Activated CD4-positive, CD25-positive, alpha-beta regulatory T cell treated with anti-CD3 and anti-CD28 coated beads, Interleukin-2, amount 50 U/mL, for 24 hours (primary cell): ENCODE data around the gene XPO5.
"Not testable (repeated sequence)": the region's sequence is repeated elsewhere in the genome, so short reads cannot be mapped to it uniquely, and the experiment has no call there.

Experiments
- ATAC-seq, 2 donors: fragments of 150-1000 bp; cut with Tn5 transposase; one replicate each; pipeline ENCODE4 v1.10.0; 2021; ENCODE audit warnings: mild to moderate bottlenecking in 1 of 2, moderate library complexity in 1 of 2

XPO5 gene

DNA sequence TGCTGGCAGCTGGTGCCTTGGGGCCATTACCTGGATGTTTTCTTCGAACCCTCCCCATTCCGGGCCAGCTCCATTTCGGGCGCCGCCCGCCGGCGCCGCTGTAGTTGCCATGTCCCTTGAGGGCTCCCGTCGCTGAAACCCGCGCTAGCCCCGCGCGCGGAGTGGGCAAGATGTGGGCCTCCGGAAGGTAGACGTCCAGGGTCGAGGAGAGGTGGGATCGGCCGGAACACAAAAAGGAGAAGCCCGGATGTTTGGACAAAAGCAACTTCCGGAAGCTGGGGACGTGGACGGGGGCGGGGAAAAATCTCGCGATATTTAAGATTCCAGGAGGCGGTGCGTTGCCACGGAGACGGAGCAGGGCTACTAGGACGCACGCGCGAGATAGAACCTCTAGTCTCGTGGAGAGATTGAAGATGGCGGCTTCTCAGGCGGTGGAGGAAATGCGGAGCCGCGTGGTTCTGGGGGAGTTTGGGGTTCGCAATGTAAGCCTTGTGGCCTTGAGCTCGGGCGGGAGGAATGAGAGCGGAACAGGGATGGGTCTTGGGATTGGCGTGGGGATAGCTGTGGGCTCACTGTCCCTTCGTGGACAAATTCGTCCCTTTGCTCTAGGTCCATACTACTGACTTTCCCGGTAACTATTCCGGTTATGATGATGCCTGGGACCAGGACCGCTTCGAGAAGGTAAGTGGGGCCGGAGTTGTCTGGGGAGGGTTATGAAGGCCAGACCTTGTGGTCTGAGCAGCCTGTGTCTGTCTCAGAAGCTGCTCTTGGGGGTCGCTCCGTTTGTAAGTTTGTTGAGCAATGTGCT lies 58.9 kb downstream of the XPO5 start, which contains the start of the genes POLR1C and YIPF3:
POLR1C (plus strand) TSS at position 393 of the 808 bp plus-strand sequence; CDS start at position 414, 21 bp downstream.
YIPF3 (minus strand) TSS at position 230 of the 808 bp plus-strand sequence; CDS start at position 111, 119 bp downstream.
- peak; percentile 90 to 91 for ATAC-seq

DNA sequence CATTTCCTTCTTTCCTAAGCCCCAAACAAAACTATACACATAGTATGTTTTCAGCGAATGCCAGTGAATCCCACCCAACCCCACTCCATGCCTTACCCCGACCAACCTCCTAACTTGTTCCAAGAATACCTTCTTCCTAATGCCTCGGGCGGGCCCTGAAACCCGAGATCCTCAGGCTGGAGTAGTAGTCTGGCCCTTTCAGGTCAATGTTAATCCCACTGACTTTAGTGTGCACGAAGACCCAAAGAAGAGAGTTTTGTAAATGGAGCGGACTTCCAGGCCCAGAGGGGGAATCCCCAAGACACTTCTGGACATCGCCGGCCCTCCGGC lies 59.5 kb downstream of the XPO5 start:
- ATAC-seq = no peak

DNA sequence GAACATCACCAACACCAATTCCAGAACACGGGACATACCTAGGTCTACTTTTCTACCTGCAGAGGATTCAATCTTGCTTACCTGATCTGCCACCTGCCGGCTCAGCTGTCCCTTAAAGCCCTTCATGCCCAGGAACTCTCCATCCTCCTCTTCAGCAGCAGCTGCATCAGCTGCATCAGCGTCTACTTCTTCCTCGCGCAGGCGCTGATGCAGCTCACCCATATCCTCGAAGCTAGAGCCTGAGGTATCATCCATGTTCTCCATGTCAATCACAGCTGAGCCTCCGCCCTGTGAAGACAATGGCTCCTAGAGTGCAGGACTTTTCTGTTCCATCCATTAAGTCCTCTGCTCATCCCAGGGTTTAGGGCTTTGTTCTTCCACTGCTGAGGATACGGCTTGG lies 60.0 kb downstream of the XPO5 start:
- ATAC-seq = no peak

DNA sequence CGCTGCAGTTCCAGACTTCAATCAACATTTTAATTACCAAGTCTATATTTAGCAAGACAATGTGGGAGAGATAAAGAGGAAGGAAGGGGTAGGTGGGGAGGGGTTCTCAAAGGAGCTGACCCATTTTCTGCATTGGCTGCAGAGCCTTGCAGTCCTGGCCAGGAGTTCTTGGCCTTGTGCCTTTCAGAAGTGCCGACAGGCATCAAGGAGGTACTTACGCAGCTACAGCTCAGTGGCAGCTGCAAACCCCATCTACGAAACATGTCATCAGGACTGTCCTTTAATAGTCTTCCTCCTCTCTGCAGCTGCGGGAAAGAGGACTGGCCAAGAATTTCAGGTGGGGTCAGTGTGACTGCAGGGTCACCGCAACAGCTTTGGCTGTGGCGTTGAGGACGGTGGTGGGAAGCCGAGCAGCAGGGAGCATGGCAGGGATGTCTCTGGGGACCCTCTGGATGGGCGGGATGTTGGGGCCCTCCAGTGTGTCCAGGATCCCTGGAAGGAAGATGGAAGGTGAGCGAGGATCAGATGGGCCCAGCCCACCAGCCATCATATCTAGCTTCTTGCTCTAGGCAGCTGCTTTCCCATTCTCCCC lies 63.9 kb downstream of the XPO5 start:
- ATAC-seq = no peak

DNA sequence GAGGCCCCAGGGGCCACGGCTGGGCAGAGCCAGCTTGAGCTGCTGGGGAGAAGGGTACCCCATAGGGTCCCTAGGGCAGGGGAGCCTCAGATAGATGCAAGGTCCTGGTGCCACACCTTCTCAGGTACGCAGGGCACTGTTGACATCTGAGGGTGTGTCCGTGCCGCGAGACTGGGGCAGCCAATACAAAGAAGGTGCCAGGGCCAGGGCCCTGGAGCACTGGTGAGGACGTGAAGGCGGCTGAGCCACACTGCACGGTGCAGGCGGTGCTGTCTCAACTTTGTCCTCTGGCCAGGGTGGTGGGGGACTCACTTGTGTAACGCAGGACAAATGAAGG lies 65.0 kb downstream of the XPO5 start:
- no peak for ATAC-seq

DNA sequence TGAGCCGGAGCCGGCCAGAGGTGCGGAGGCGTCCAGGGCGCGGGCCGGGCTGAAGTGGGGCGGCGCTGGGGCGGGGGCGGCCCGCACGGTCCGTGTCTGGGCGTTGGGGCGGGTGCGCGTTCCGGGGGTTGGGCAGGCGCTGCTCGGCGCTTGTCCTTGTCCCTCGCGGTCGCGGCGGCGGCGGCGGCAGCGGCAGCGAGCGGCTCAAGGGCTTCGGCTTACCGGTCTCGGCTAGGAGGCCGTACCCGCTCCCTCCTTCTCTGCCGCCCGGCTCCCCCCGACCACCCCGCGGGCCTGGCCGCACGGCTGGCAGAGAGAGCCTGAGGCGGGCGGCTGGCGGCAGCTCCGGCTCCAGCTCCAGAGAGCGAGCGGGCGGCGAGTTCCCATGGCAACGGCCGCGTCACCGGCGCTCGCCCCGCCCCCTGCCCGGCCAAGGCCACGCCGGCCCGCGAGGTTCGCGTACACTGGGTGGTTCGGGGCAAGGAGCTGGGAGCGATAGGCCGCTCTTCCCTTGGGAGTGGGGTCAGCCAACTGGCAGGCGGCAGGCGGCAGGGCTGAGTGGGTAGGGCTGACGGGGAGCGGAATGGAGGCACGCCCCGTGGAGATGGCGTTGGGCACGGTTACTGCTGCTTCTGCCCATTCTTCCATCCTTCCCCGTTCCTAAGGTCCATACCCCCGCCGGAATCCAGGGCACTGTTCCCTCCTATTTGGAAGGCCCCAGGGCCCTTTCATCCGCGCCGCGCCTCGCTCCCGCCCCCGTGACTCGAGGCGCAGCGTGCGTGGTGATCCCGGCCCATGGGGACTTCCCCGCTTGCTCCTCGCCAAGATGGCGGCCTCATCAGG lies 65.6 kb downstream of the XPO5 start, which contains the start of gene LRRC73:
LRRC73 (minus strand) TSS at position 363 of the 843 bp plus-strand sequence. CDS start 561 bp downstream, outside the sequence.
- ATAC-seq = peak; percentile 79 to 82

DNA sequence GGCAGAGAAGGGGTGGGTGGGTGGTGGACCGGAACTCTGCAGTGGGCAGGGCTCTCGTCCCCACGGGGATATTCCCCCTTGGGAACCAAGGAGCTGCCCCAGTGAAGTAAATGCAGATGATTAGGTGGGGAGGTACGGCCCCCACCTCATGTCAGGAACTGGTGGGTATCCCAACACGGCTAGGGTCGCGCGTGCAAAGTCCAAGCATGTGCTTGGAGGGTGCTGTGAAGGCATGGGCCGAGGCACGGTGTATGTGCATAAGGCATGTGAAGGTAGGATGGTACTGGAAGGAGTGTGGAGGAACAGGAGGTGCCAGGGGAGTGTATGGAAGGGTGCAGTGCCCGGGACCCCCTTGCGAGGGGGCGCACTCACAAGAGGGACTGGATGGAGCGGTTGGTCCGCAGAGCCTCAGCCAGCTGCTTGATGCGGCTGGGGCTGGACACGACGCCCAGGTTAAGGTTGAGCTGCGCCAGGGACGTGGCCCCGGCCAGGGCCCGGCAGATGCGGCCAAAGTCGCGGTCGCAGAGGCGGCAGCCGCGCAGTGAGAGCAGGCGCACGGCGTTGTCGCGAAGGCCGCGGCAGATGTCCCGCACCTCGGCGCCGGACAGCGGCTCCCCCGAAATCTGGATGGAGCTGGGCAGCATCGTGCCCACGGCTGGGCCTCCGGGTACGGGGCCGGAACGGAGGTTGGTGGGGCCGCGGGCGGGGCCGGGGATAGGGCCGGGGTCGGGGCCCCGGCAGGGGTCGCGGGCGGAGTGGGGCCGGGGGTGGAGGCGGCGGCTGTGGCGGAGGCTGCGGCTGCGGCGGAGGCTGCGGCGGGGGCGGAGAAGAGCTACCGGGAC lies 66.5 kb downstream of the XPO5 start:
- ATAC-seq = peak in 1 of 2 donors; percentile 3

DNA sequence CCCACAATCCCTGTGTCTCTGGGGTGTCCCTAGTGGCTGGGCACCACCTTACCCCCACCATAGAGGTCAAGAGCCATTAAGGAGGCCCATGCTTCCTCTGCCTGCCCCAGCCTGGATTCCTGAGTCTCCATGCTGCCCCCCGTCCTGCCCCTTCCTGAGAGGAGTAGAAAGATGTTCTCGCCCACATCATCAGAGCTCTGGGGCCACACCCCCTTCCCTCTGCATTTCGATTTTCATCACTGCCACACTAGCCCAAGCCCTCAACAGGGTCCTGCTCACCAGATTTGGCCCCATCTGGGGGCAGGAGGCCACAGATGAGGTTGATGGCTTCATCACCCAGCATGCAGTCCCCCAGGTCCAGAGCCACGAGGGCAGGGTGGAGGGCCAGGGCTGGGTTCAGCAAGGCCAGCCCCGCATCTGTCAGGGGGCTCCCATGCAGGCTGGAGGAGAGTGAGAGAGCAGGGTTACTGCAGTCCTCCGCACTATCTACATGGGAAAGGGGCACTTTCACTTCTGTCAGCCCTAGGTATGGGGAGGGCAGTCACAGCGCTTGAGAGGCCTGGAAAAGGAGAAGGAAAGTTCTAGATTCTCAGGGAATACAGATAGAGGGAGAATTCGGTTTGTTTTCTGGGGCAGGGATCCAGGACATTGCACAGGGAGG lies 67.2 kb downstream of the XPO5 start:
- ATAC-seq = no peak

DNA sequence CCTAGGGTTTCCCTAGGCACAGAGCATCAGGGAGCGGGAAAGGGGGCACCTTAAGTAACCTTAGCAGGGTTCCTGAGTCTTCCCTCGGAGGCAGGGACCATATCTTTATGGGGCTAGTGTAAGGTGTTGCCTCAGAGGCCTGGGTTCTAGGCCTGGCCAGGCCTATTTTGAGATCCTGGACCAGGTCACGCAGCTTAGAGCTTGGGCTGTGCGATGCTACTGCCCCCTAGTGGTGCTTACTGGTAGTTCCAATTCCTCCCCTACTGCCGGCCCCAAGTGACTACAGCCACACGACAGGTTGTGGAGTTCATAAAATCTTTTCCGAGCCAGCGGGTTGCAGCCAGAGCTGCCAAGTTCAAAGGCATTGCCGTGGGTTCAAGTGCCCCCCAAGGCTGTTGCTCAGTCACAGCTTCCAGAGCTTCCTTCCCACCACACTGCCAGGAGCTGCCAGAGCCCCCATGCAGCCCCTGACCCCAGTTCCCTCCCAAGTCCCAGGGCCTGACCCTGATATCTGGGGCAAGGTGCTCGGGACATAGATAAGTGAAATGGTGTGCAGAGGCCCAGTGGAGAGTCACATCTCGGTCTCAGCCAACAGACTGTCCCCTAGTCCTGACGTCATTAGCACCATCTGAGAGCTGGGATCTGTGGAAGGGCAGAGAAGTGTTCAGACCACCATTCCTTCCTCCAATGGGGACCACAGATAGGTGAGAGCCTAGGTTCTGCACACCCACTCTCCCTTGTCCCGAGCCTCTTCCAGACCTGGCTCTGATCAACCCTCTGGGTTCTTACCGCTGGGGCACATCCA lies 69.0 kb downstream of the XPO5 start:
- peak; percentile 65 to 72 for ATAC-seq

DNA sequence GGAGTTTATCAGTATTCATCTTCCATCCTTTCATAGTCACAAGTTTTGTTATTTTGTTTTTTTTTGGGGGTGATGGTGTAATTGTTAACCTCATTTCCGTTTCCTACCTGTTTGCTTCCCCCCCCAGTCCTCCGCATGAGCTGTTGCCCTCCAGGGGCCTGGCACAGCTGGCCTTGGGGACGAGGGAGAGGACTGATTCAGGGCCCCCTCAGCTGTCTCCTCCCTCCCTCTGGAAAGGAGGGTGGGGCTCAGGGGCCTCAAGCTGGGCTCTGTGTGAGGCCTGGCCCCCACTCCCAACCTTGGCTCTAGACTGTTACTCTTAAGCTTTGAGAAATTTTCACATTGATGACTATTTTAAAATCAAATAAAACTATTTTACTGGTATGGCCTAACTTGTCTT lies 69.7 kb downstream of the XPO5 start:
- no peak for ATAC-seq

DNA sequence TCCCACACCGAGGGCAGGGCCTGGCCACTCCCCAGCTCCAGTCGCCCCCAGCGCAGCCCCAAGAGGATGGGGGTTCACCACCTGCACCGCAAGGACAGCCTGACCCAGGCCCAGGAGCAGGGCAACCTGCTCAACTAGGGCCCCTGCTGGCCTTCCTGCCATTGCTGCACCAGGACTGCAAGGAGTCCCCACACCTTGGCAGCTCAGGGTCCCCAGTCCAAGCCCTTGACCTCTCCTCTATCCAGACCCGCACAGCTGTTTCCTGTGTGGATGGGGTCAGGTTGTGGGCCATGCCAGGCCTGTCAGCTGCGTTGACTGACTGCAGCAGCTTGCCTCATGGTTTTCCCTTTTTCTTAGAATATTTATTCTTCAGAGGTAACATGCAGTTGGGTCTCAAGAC lies 70.1 kb downstream of the XPO5 start:
- no peak for ATAC-seq

DNA sequence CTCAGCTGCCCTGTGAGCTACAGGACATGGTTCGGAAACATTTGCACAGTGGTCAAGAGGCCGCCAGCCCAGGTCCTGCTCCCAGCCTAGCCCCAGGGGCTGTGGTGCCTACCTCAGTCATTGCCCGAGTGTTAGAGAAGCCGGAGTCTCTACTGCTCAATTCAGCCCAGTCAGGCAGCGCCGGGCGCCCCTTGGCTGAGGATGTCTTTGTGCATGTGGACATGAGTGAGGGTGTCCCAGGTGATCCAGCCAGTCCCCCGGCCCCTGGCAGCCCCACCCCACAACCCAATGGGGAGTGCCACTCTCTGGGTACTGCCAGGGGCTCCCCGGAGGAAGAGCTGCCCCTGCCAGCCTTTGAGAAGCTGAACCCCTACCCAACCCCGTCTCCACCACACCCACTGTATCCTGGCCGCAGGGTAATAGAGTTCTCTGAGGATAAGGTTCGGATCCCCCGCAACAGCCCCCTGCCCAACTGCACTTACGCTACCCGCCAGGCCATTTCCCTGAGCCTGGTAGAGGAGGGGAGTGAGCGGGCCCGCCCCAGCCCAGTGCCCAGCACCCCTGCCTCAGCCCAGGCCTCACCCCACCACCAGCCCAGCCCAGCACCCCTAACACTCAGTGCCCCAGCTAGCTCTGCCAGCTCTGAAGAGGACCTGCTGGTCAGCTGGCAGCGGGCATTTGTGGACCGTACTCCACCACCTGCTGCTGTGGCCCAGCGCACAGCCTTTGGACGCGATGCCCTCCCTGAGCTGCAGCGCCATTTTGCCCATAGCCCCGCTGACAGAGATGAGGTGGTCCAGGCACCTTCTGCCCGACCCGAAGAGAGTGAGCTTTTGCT lies 70.9 kb downstream of the XPO5 start:
- ATAC-seq = no peak

DNA sequence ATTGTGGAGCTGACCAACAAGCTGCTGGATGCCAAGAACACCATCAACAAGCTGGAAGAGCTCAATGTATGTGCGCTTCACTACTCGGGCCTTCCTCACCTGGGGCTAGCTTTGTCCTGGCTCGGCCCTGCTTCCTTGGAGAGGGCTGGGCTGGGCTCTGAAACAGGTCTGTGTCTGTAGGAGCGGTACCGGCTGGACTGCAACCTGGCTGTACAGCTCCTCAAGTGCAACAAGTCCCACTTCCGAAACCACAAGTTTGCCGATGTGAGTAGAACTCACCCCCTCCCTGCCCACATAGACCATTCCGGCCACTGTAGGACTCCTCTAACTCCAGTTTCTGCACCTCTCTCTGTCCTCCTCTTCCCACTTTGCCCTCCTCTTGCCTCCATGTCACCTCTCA lies 72.4 kb downstream of the XPO5 start:
- no peak for ATAC-seq

DNA sequence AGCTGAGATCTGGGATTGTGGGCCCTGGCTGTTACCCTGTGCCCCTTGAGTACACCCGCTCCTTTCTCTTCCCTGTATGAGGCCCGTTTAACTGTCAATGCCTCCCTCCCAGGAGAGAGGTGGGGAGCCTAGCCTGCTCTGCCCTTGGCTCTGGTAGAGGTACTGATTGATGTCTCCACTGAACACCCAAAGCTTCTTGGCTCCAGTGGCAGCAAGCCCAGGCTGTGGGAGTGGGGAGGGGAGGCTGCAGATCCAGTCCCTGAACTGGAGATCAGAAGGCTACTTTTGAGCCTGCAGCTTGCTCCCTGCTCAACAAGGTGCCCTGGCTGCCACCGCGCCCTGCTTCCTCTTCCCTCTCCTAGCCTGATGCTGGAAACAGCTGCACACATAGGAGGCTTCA lies 73.2 kb downstream of the XPO5 start:
- no peak for ATAC-seq

DNA sequence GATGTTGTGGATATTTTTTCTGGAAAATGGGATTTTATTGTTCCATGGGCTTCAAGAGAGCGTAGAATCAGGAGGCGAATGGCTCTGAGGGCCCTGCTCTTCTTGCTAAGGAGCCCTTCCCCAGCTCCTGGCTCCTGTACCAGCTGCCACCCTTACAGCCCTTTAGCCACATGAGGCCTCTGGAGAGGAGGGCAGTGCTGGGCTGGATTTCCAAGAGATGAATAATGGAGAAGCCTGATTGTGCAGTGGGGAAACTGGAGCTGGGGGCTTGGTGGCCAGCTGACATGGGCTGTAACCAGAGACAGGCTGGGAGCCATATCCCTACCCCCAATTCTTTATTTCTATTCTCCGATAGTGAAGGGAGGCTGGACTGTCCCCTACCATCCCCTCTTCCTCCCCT lies 74.9 kb downstream of the XPO5 start:
- ATAC-seq = no peak

DNA sequence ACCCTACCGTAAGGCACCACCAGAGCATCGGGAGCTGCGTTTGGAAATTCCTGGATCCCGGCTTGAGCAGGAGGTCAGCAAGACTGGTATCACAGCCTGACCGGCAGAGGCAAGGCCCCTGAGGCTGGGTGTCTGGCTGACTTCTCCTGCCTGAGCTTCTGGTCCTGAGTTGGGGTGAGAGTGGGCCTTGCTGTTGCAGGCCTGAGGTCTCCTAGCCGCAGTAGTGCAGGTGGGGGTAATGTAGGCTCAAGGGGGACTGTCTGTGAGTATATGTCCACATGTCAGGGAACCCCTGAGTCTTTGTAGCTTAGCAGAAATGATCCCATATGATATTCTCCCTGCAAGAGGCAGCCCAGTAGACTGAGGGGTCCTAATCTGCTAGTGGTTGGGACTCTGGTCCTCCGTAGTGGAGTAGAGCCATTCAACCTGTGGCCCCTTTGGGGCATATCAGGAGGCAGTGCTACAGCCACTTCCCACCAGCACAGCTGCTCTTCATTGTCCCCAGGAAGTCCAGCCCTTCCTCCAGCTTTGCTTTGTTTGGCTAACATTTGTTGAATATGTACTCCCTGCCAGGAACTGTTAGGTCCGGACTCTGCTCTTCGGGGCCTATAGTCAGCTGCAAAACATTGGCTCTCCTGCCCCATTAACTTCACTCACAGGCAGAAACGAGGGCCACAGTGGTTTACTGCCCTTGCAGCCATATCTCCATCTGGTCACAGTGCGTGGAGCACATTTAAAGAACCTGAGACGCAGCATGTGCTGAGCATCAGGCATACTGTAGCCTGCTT lies 76.6 kb downstream of the XPO5 start:
- ATAC-seq = no peak

DNA sequence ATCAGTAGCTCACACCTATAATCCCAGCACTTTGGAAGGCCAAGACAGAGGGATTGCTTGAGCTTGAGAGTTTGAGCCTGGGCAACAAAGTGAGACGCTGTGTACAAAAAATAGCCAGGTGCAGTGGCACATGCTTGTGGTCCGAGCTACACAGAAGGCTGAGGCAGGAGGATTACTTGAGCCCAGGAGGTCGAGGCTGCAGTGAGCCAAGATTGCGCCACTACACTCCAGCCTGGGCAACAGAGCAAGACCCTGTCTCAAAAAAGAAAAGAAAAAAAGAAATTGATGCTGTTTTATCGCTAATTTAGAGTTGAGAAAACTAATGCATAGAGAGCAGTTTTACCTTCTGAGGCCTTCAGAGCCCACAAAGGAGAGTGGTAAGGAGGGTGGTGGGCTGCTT lies 77.5 kb downstream of the XPO5 start:
- not testable (repeated sequence) for ATAC-seq

DNA sequence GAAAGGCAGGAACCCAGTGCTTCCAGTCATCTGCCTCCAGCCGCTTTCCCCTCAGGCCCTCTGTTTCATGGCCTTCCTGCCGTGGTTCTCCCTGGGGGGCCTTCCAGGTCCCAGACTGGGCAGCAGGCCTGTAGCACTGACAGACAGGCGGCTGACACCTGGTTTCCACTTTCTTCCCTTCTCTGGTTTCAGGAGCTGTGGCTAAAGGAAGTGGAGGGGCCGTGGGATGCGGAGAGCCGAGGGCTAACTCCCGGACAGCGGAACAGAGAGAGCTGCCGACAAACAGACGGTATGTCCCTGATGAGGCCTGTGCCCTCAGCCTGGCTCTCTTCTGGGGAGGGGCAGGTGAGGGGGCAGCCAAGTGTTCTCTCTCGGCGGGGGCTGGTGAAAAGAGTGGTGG lies 78.1 kb downstream of the XPO5 start:
- no peak for ATAC-seq

DNA sequence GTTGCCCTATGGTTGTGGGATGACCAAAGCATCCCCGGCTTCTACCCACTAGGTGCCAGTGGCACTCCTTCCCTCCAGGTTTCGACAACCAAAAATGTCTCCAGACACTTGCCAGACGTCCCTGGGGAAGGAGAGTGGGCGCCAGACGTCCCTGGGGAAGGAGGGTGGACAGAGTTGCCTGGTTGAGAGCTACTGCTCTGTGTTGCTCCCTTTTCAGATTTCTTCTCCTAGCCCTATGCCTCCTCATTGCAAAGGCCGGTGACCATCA lies 78.8 kb downstream of the XPO5 start:
- ATAC-seq = no peak
